ENCODE measurements around the gene CCDC69. TPM values are rescaled to one million over a fixed set of nuclear protein-coding genes. Genes with fewer than 3 reads are reported as not detected.
A peak's percentile ranks its signal among the peaks of the same experiment; 100 is the strongest.

CCDC69 gene
- total and polyA plus RNA-seq, 2 donors (not counting 1 experiment from before 2014, with no cell fraction given): 58.7 to 125 TPM

DNA sequence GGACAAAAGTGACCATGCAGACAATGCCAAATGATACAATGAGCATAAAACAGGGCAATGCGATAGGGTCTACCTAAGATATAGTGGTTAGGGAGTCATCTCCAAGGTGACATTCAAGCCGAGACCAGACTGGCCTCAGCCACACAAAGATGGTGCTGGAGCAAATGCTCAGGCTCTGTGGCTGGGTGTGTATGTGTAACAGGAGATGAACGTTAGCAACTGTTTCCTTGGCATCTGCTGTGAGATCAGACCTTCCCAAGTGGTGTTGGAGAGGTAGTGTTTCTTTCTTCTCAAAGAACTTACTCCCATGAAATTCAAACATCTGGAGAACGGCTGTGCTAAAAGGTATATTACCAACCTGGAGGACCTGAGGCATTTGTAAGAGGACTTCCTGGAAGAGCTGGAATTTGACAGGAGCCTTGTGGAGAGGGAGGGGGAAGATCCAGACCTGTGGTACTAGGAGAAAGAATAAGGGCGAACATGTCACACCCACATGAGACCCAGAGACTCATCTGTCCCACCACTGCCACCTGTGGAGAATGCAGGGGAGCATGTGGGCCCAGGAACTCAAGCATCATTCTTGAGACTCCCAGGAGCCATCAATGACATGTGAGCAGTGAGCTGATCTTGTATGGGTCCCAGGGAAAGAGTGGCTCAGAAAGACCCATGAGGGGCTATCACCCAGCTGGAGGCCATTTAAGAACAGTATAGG is 45.0 kb downstream of the CCDC69 start:
- no peaks in the 10 kb centered on the region for H3K27me3 ChIP-seq (replicated peaks in 1 of 4; ENCODE audit: control extremely low read depth in 1 of 4, control insufficient read depth in 3 of 4, insufficient read depth in 4 of 4, low read length in 3 of 4)
- 100% methylated on average over 2 of the region's 5 CpGs for WGBS (ENCODE audit: insufficient coverage)
- no peak overlapping the region for H3K4me3 ChIP-seq (ENCODE audit: control extremely low read depth in 1 of 5, extremely low read depth in 1 of 5, insufficient read depth in 1 of 5, low read depth in 2 of 5, low read length in 4 of 5)
- intact Hi-C loops (cut with micrococcal nuclease): loop anchor here (5.0 kb wide), 1 partner anchor 318 kb away; no protein-coding TSS in a partner anchor
- H3K4me3 Mint-ChIP-seq: no peak overlapping the region
- ChIA-PET POLR2A (interaction anchor here (0.7 kb wide), 1 partner anchor 14 kb away, joined by 3 read pairs; no protein-coding TSS in a partner anchor), CTCF (interaction anchor here (1.2 to 1.8 kb wide), 3 partner anchors 14 to 59 kb away, joined by 4 to 9 read pairs (median 4); no protein-coding TSS in a partner anchor)
- no peaks in the 10 kb centered on the region for H3K27me3 Mint-ChIP-seq
- peak overlapping the region; percentile 27 for H3K4me2 ChIP-seq (replicated peaks; ENCODE audit: low read depth, low read length, poor library complexity, severe bottlenecking)
- no peak overlapping the region for H2AFZ ChIP-seq (ENCODE audit: insufficient read depth, low read depth, low read length, poor library complexity, severe bottlenecking)
- ATAC-seq (ENCODE audit: low read depth) (no peak), DNase-seq (no peak)
- peak overlapping the region in 1 of 2 donors; percentile 6 for H3K27ac ChIP-seq (ENCODE audit: low read length in 2 of 2)
- no peaks in the 10 kb centered on the region for H3K9me3 ChIP-seq (ENCODE audit: control extremely low read depth in 1 of 3, control insufficient read depth in 2 of 3, insufficient read depth in 1 of 3, low read length in 2 of 3)
- no peaks in the 10 kb centered on the region for H4K20me1 ChIP-seq (ENCODE audit: control insufficient read depth, insufficient read depth, low read length, poor library complexity, severe bottlenecking)
- peaks cover 49% of the 10 kb centered on the region for H3K4me1 Mint-ChIP-seq
- H3K27ac Mint-ChIP-seq: peak overlapping the region; percentile 39
- H3K9ac ChIP-seq (ENCODE audit: low read length): no peak overlapping the region
- peaks cover 2% of the 10 kb centered on the region for H3K79me2 ChIP-seq (ENCODE audit: control insufficient read depth, insufficient read depth, low read length)
- peaks cover 25 to 30% of the 10 kb centered on the region in 2 donors for H3K4me1 ChIP-seq (ENCODE audit: control insufficient read depth in 2 of 2, insufficient read depth in 2 of 2, low read length in 2 of 2)
- H3K9me3 Mint-ChIP-seq (ENCODE audit: insufficient read depth): no peaks in the 10 kb centered on the region
- H3K36me3 ChIP-seq (replicated peaks in 1 of 2; ENCODE audit: control extremely low read depth in 1 of 2, control insufficient read depth in 1 of 2, extremely low read depth in 1 of 2, insufficient read depth in 2 of 2, low read length in 1 of 2): peaks cover 3 to 44% of the 10 kb centered on the region in 2 experiments
- TF ChIP-seq, protein P1, sequence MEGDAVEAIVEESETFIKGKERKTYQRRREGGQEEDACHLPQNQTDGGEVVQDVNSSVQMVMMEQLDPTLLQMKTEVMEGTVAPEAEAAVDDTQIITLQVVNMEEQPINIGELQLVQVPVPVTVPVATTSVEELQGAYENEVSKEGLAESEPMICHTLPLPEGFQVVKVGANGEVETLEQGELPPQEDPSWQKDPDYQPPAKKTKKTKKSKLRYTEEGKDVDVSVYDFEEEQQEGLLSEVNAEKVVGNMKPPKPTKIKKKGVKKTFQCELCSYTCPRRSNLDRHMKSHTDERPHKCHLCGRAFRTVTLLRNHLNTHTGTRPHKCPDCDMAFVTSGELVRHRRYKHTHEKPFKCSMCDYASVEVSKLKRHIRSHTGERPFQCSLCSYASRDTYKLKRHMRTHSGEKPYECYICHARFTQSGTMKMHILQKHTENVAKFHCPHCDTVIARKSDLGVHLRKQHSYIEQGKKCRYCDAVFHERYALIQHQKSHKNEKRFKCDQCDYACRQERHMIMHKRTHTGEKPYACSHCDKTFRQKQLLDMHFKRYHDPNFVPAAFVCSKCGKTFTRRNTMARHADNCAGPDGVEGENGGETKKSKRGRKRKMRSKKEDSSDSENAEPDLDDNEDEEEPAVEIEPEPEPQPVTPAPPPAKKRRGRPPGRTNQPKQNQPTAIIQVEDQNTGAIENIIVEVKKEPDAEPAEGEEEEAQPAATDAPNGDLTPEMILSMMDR (IDR thresholded peaks at IDR 0.05): no peak
- TF ChIP-seq EZH2 (IDR thresholded peaks at IDR 0.05; ENCODE audit: borderline replicate concordance, insufficient read depth, low read depth, low read length, poor library complexity, severe bottlenecking): no peak

DNA sequence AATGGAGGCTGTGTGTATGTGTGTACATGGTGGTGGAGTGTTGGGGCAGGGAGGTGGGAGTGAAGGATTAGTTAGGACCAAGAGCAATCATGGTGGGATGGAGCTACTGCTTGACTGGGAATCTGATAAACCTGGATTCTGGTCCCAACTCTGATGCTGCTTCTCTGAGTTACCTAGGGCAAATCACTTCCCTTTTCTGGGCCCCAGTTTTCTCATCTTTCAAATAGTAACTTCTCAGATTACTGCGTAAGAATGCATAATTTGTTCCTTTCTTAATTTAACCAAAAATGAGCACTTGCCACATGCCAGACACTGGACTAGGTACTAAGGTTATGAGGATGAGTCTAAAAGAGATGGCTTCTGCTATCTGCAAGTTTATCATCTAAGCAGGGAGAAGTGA is 45.5 kb downstream of the CCDC69 start:
- Histone ChIP-seq H3K4me3 (ENCODE audit: control extremely low read depth in 1 of 5, extremely low read depth in 1 of 5, insufficient read depth in 1 of 5, low read depth in 2 of 5, low read length in 4 of 5) (no peak overlapping the region), H4K20me1 (ENCODE audit: control insufficient read depth, insufficient read depth, low read length, poor library complexity, severe bottlenecking) (no peaks in the 10 kb centered on the region), H3K27ac (ENCODE audit: low read length in 2 of 2) (peak overlapping the region in 1 of 2 donors; percentile 15), H3K4me2 (replicated peaks; ENCODE audit: low read depth, low read length, poor library complexity, severe bottlenecking) (peak overlapping the region; percentile 27), H3K9ac (ENCODE audit: low read length) (no peak overlapping the region), H3K4me1 (ENCODE audit: control insufficient read depth in 2 of 2, insufficient read depth in 2 of 2, low read length in 2 of 2) (peaks cover 25 to 33% of the 10 kb centered on the region in 2 donors), H3K36me3 (replicated peaks in 1 of 2; ENCODE audit: control extremely low read depth in 1 of 2, control insufficient read depth in 1 of 2, extremely low read depth in 1 of 2, insufficient read depth in 2 of 2, low read length in 1 of 2) (peaks cover 3 to 40% of the 10 kb centered on the region in 2 experiments), H3K79me2 (ENCODE audit: control insufficient read depth, insufficient read depth, low read length) (no peaks in the 10 kb centered on the region), H2AFZ (ENCODE audit: insufficient read depth, low read depth, low read length, poor library complexity, severe bottlenecking) (no peak overlapping the region), H3K9me3 (ENCODE audit: control extremely low read depth in 1 of 3, control insufficient read depth in 2 of 3, insufficient read depth in 1 of 3, low read length in 2 of 3) (no peaks in the 10 kb centered on the region), H3K27me3 (replicated peaks in 1 of 4; ENCODE audit: control extremely low read depth in 1 of 4, control insufficient read depth in 3 of 4, insufficient read depth in 4 of 4, low read length in 3 of 4) (no peaks in the 10 kb centered on the region)
- CTCF ChIA-PET: interaction anchor here (1.2 to 2.6 kb wide), 3 partner anchors 13 to 60 kb away, joined by 4 to 11 read pairs (median 11); no protein-coding TSS in a partner anchor
- Mint-ChIP-seq H3K9me3 (ENCODE audit: insufficient read depth) (no peaks in the 10 kb centered on the region), H3K4me1 (peaks cover 50% of the 10 kb centered on the region), H3K4me3 (no peak overlapping the region), H3K27me3 (no peaks in the 10 kb centered on the region), H3K27ac (peak overlapping the region; percentile 39)
- POLR2A ChIA-PET: interaction anchor here (1.0 kb wide), 1 partner anchor 16 kb away, joined by 3 read pairs; no protein-coding TSS in a partner anchor
- WGBS (ENCODE audit: insufficient coverage): no CpG with 5 or more reads among the region's 1 CpG
- ATAC-seq (ENCODE audit: low read depth) (peak; percentile 31), DNase-seq (no peak)
- intact Hi-C loops (cut with micrococcal nuclease): loop anchor here (5.0 kb wide), 1 partner anchor 319 kb away; no protein-coding TSS in a partner anchor
- TF ChIP-seq EZH2 (IDR thresholded peaks at IDR 0.05; ENCODE audit: borderline replicate concordance, insufficient read depth, low read depth, low read length, poor library complexity, severe bottlenecking): no peak
- TF ChIP-seq, protein P1 (IDR thresholded peaks at IDR 0.05): no peak

All from B cell (primary cell).